KBM-7 (cell line): Measurements from ENCODE around the gene ADAM11.
A peak's percentile ranks its signal among the peaks of the same experiment; 100 is the strongest.

Experiments
- DNase-seq: peaks from one replicate; pipeline ENCODE4 v3.0.0-alpha.2; 2015
- in situ Hi-C: fragments of 300-500 bp; cut with MboI; formaldehyde crosslinking; loops from 2 replicates; pipeline ENCODE4 v1.14.3; 2020; ENCODE audit warnings: low sequenced_read_pairs, low pct_unique_long_range_greater_than_20kb, mixed read lengths

ADAM11 gene

GRCh38 chr17:44773140-44773539 is 14.4 kb downstream of the ADAM11 start:
- no peak for DNase-seq
- in situ Hi-C loops: no loop called here

- in situ Hi-C loops: no loop called here
- DNase-seq: peak; percentile 84
Observed at GRCh38 chr17:44774271-44775135, 15.7 kb downstream of the ADAM11 start.

- peak; percentile 98 for DNase-seq
- in situ Hi-C loops: no loop called here
Observed at GRCh38 chr17:44775136-44775837, 16.5 kb downstream of the ADAM11 start.

GRCh38 chr17:44775838-44776621 is 17.2 kb downstream of the ADAM11 start:
- in situ Hi-C loops: no loop called here
- DNase-seq: no peak

- DNase-seq: no peak
- in situ Hi-C loops: no loop called here
Observed at GRCh38 chr17:44776628-44777393, 18.0 kb downstream of the ADAM11 start.

GRCh38 chr17:44777394-44778348 is 18.9 kb downstream of the ADAM11 start:
- in situ Hi-C loops: no loop called here
- no peak for DNase-seq

GRCh38 chr17:44778656-44779210 is 19.9 kb downstream of the ADAM11 start:
- no peak for DNase-seq
- in situ Hi-C loops: no loop called here

- in situ Hi-C loops: no loop called here
- DNase-seq: peak; percentile 85
Observed at GRCh38 chr17:44779211-44780025, 20.6 kb downstream of the ADAM11 start.

- in situ Hi-C loops: no loop called here
Observed at GRCh38 chr17:44780161-44780560, 21.4 kb downstream of the ADAM11 start.

GRCh38 chr17:44780845-44781480 is 22.2 kb downstream of the ADAM11 start:
- DNase-seq: no peak
- in situ Hi-C loops: no loop called here

More at GRCh38 chr17:44780161-44780560, 21.4 kb downstream of the ADAM11 start:
- no peak for DNase-seq

GRCh38 chr17:44781551-44782325 is 22.9 kb downstream of the ADAM11 start:
- in situ Hi-C loops: no loop called here
- DNase-seq: no peak

- in situ Hi-C loops: no loop called here
- DNase-seq: no peak
Observed at GRCh38 chr17:44782326-44782850, 23.6 kb downstream of the ADAM11 start.

- DNase-seq: no peak
- in situ Hi-C loops: no loop called here
Observed at GRCh38 chr17:44785921-44786320, 27.1 kb downstream of the ADAM11 start.

- DNase-seq: no peak
- in situ Hi-C loops: no loop called here
Observed at GRCh38 chr17:44786551-44787081, 27.8 kb downstream of the ADAM11 start.

GRCh38 chr17:44787271-44787940 is 28.6 kb downstream of the ADAM11 start:
- no peak for DNase-seq
- in situ Hi-C loops: no loop called here
